HCT116 (cell line): ENCODE results near the gene SCAANT1.

Source experiments
- EZH2 ChIP-seq: fragments of 200-600 bp; sonication (generic); IDR thresholded peaks from 2 replicates; pipeline ENCODE4 v1.6.1; 2017; ENCODE audit warnings: antibody characterized with exemption, mixed run types
- POLR2A ChIP-seq: IDR thresholded peaks from 2 replicates; pipeline ENCODE4 v1.7.0; 2011; ENCODE audit warnings: borderline replicate concordance; ENCODE audit not compliant: insufficient read depth, insufficient read length; ENCODE audit errors: extremely low read depth
- POLR2AphosphoS5 ChIP-seq: IDR thresholded peaks from 2 replicates; pipeline ENCODE4 v1.6.1; 2011; ENCODE audit warnings: mild to moderate bottlenecking, low read depth, low read length, moderate library complexity
- REST ChIP-seq: IDR thresholded peaks from 2 replicates; pipeline ENCODE4 v1.6.1; 2012; ENCODE audit warnings: low read depth
- SP1 ChIP-seq: IDR thresholded peaks from 2 replicates; pipeline ENCODE4 v1.6.1; 2012; ENCODE audit warnings: low read depth
- TF ChIP-seq, protein P1 (sequence below), 3 experiments: fragments of 200-600 bp in 1 of 3; sonication (generic) in 1 of 3; IDR thresholded peaks in 2 of 3; conservative IDR thresholded peaks in 1 of 3; 2 replicates each; pipeline ENCODE4 v1.5.1; 2012 to 2017; ENCODE audit warnings: low read depth in 2 of 3, low read length in 2 of 3, antibody characterized with exemption in 1 of 3, borderline replicate concordance in 1 of 3, control low read depth in 1 of 3, mild to moderate bottlenecking in 1 of 3, mixed read lengths in 1 of 3, mixed run types in 1 of 3, moderate library complexity in 1 of 3; ENCODE audit not compliant: insufficient read depth in 1 of 3

- TF ChIP-seq, protein P1, sequence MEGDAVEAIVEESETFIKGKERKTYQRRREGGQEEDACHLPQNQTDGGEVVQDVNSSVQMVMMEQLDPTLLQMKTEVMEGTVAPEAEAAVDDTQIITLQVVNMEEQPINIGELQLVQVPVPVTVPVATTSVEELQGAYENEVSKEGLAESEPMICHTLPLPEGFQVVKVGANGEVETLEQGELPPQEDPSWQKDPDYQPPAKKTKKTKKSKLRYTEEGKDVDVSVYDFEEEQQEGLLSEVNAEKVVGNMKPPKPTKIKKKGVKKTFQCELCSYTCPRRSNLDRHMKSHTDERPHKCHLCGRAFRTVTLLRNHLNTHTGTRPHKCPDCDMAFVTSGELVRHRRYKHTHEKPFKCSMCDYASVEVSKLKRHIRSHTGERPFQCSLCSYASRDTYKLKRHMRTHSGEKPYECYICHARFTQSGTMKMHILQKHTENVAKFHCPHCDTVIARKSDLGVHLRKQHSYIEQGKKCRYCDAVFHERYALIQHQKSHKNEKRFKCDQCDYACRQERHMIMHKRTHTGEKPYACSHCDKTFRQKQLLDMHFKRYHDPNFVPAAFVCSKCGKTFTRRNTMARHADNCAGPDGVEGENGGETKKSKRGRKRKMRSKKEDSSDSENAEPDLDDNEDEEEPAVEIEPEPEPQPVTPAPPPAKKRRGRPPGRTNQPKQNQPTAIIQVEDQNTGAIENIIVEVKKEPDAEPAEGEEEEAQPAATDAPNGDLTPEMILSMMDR (IDR thresholded peaks at IDR 0.05 in 2 of 3, conservative IDR thresholded peaks at IDR 0.05 in 1 of 3; ENCODE audit: borderline replicate concordance in 1 of 3, insufficient read depth in 1 of 3, low read depth in 2 of 3, low read length in 2 of 3): no peak
- TF ChIP-seq POLR2AphosphoS5: no peak
- no peak for TF ChIP-seq POLR2A
- no peak for TF ChIP-seq REST
- no peak for TF ChIP-seq SP1
- no peak for TF ChIP-seq EZH2
Observed at GRCh38 chr3:63900010-63900409, 12.2 kb downstream of the SCAANT1 start.
